Karpas-422 (cell line): ENCODE data around the gene EZH1. TPM values are rescaled to one million over a fixed set of nuclear protein-coding genes. Genes with fewer than 3 reads are reported as not detected.
A peak's percentile ranks its signal among the peaks of the same experiment; 100 is the strongest.

ENCODE experiments used
- DNase-seq: peaks from one replicate; pipeline ENCODE4 v3.0.0-alpha.2; 2015
- H2AFZ ChIP-seq: fragments of 200-600 bp; sonication (generic); 2 replicates; pipeline ENCODE4 v1.6.1; 2014; ENCODE audit warnings: antibody characterized with exemption, low read length, mixed read lengths
- H3K27ac ChIP-seq: fragments of 200-600 bp; sonication (generic); 2 replicates; pipeline ENCODE4 v1.5.1; 2014; ENCODE audit warnings: mild to moderate bottlenecking, low read length, moderate library complexity
- H3K27me3 ChIP-seq: fragments of 200-600 bp; sonication (generic); 2 replicates; pipeline ENCODE4 v1.6.1; 2014; ENCODE audit warnings: low read length, mixed read lengths
- H3K36me3 ChIP-seq: fragments of 200-600 bp; sonication (generic); 2 replicates; pipeline ENCODE4 v1.6.1; 2014; ENCODE audit warnings: low read length, mixed read lengths; ENCODE audit not compliant: insufficient read depth
- H3K4me1 ChIP-seq: fragments of 200-600 bp; sonication (generic); 2 replicates; pipeline ENCODE4 v1.6.1; 2014; ENCODE audit warnings: mild to moderate bottlenecking, low read length, mixed read lengths
- H3K4me2 ChIP-seq: fragments of 200-600 bp; sonication (generic); 2 replicates; pipeline ENCODE4 v1.6.1; 2014; ENCODE audit warnings: low read length, low read depth, mild to moderate bottlenecking; ENCODE audit not compliant: poor library complexity, severe bottlenecking
- H3K4me3 ChIP-seq: fragments of 200-600 bp; sonication (generic); 2 replicates; pipeline ENCODE4 v1.5.1; 2014; ENCODE audit warnings: mild to moderate bottlenecking, antibody characterized with exemption, low read length, mixed read lengths
- H3K79me2 ChIP-seq: fragments of 200-600 bp; sonication (generic); 2 replicates; pipeline ENCODE4 v1.6.1; 2014; ENCODE audit warnings: mild to moderate bottlenecking, low read length, mixed read lengths
- H3K9ac ChIP-seq: fragments of 200-600 bp; sonication (generic); 2 replicates; pipeline ENCODE4 v1.6.0; 2014; ENCODE audit warnings: low read length
- H3K9me2 ChIP-seq: fragments of 200-600 bp; sonication (generic), shearing (Covaris generic); replicated peaks from 2 replicates; pipeline ENCODE4 v1.6.0; 2014; ENCODE audit warnings: mild to moderate bottlenecking, low read length, moderate library complexity; ENCODE audit not compliant: insufficient read depth
- H3K9me3 ChIP-seq: fragments of 300-700, 200-600 bp; sonication (generic); 2 replicates; pipeline ENCODE4 v1.6.1; 2014; ENCODE audit warnings: low read length, mixed read lengths
- H4K20me1 ChIP-seq: fragments of 200-600 bp; sonication (generic); 2 replicates; pipeline ENCODE4 v1.6.1; 2014; ENCODE audit warnings: mild to moderate bottlenecking, antibody characterized with exemption, low read length, low read depth; ENCODE audit not compliant: insufficient read depth
- total RNA-seq: library from RNA; depleted of rRNA; stranded (reverse); fragments of >200 nt; shearing (Covaris generic); gene quantifications from 2 replicates; pipeline ENCODE4 v1.2.3, GENCODE V29; 2014; ENCODE audit warnings: low replicate concordance

EZH1 gene
- total RNA-seq, 1 experiment from 2014 or later: 38.0 TPM

GRCh38 chr17:42678951-42679491 lies 65.8 kb downstream of the EZH1 start:
- peak overlapping the region; percentile 81 for H3K27ac ChIP-seq
- H3K79me2 ChIP-seq: no peaks in the 10 kb centered on the region
- H3K4me1 ChIP-seq: peaks cover 54% of the 10 kb centered on the region
- no peaks in the 10 kb centered on the region for H3K36me3 ChIP-seq
- H2AFZ ChIP-seq: peak overlapping the region; percentile 72; the same call in 1 of the 2 replicates
- peak overlapping the region; percentile 81 for H3K4me3 ChIP-seq
- peak; percentile 74 for DNase-seq
- peak overlapping the region; percentile 100 for H3K4me2 ChIP-seq
- no peaks in the 10 kb centered on the region for H3K9me2 ChIP-seq
- no peaks in the 10 kb centered on the region for H3K27me3 ChIP-seq
- no peaks in the 10 kb centered on the region for H3K9me3 ChIP-seq
- H3K9ac ChIP-seq: peak overlapping the region; percentile 83
- H4K20me1 ChIP-seq: peaks cover 4% of the 10 kb centered on the region; the same call in 1 of the 2 replicates

GRCh38 chr17:42677921-42678781 lies 66.7 kb downstream of the EZH1 start:
- Histone ChIP-seq H3K9me2 (no peaks in the 10 kb centered on the region), H3K4me1 (peaks cover 56% of the 10 kb centered on the region), H3K9me3 (no peaks in the 10 kb centered on the region), H3K36me3 (no peaks in the 10 kb centered on the region), H3K27ac (peak overlapping the region; percentile 81), H2AFZ (no peak overlapping the region; the same call in 1 of the 2 replicates), H3K4me3 (peak overlapping the region; percentile 81), H3K9ac (peak overlapping the region; percentile 83), H3K79me2 (no peaks in the 10 kb centered on the region), H3K27me3 (no peaks in the 10 kb centered on the region), H3K4me2 (peak overlapping the region; percentile 100), H4K20me1 (peaks cover 4% of the 10 kb centered on the region; the same call in 1 of the 2 replicates)
- peak; percentile 94 for DNase-seq

- no peaks in the 10 kb centered on the region for H3K79me2 ChIP-seq
- no peaks in the 10 kb centered on the region for H3K9me3 ChIP-seq
- H2AFZ ChIP-seq: peak overlapping the region; percentile 8; the same call in 1 of the 2 replicates
- no peaks in the 10 kb centered on the region for H3K9me2 ChIP-seq
- peak overlapping the region; percentile 86; the same call in 1 of the 2 replicates for H3K4me3 ChIP-seq
- peak overlapping the region; percentile 100 for H3K4me2 ChIP-seq
- peak; percentile 100 for DNase-seq
- no peak overlapping the region for H3K27ac ChIP-seq
- H3K4me1 ChIP-seq: peaks cover 56% of the 10 kb centered on the region
- H4K20me1 ChIP-seq: peaks cover 4% of the 10 kb centered on the region; the same call in 1 of the 2 replicates
- H3K27me3 ChIP-seq: no peaks in the 10 kb centered on the region
- no peaks in the 10 kb centered on the region for H3K36me3 ChIP-seq
- peak overlapping the region; percentile 82 for H3K9ac ChIP-seq
These were observed 67.6 kb downstream of the EZH1 start for GRCh38 chr17:42677012-42677857.

- Histone ChIP-seq H3K36me3 (no peaks in the 10 kb centered on the region), H3K4me2 (peak within 1 kb of the TSS; percentile 100), H3K9ac (peak within 1 kb of the TSS; percentile 82), H3K27me3 (no peaks in the 10 kb centered on the region), H2AFZ (peak within 1 kb of the TSS; percentile 76; the same call in 1 of the 2 replicates), H4K20me1 (peaks cover 4% of the 10 kb centered on the region; the same call in 1 of the 2 replicates), H3K79me2 (no peaks in the 10 kb centered on the region), H3K27ac (no peak within 1 kb of the TSS), H3K4me3 (peak within 1 kb of the TSS; percentile 86), H3K4me1 (peaks cover 56% of the 10 kb centered on the region), H3K9me2 (no peaks in the 10 kb centered on the region), H3K9me3 (no peaks in the 10 kb centered on the region)
- DNase-seq: peak; percentile 60
These were observed 68.3 kb downstream of the EZH1 start, which contains the start of gene PLEKHH3 for GRCh38 chr17:42676424-42677011. Gene PLEKHH3, minus strand, starts transcription at chr17:42676994. Its CDS starts 431 bp downstream, at chr17:42676563.

GRCh38 chr17:42675965-42676423 lies 68.8 kb downstream of the EZH1 start:
- H3K27ac ChIP-seq: no peak overlapping the region
- H3K4me1 ChIP-seq: peaks cover 56% of the 10 kb centered on the region
- H3K36me3 ChIP-seq: no peaks in the 10 kb centered on the region
- no peaks in the 10 kb centered on the region for H3K79me2 ChIP-seq
- no peaks in the 10 kb centered on the region for H3K9me3 ChIP-seq
- peak overlapping the region; percentile 96 for H3K4me2 ChIP-seq
- no peaks in the 10 kb centered on the region for H3K9me2 ChIP-seq
- H3K27me3 ChIP-seq: no peaks in the 10 kb centered on the region
- 0 out of 2 replicates have a peak overlapping the region, but pooled peaks have one; percentile 76 for H2AFZ ChIP-seq
- peaks cover 5% of the 10 kb centered on the region; the same call in 1 of the 2 replicates for H4K20me1 ChIP-seq
- peak overlapping the region; percentile 82 for H3K9ac ChIP-seq
- peak overlapping the region; percentile 86 for H3K4me3 ChIP-seq
- DNase-seq: no peak

- no peaks in the 10 kb centered on the region for H3K9me2 ChIP-seq
- peak overlapping the region; percentile 82 for H3K9ac ChIP-seq
- H3K79me2 ChIP-seq: no peaks in the 10 kb centered on the region
- H3K36me3 ChIP-seq: no peaks in the 10 kb centered on the region
- H3K4me1 ChIP-seq: peaks cover 54% of the 10 kb centered on the region
- no peak for DNase-seq
- peak overlapping the region; percentile 96 for H3K4me2 ChIP-seq
- H3K9me3 ChIP-seq: no peaks in the 10 kb centered on the region
- no peaks in the 10 kb centered on the region for H3K27me3 ChIP-seq
- H3K27ac ChIP-seq: no peak overlapping the region
- H2AFZ ChIP-seq: no peak overlapping the region
- peak overlapping the region; percentile 86; the same call in 1 of the 2 replicates for H3K4me3 ChIP-seq
- peaks cover 8% of the 10 kb centered on the region; the same call in 1 of the 2 replicates for H4K20me1 ChIP-seq
These were observed 69.4 kb downstream of the EZH1 start for GRCh38 chr17:42675348-42675964.

- Histone ChIP-seq H3K27me3 (no peaks in the 10 kb centered on the region), H3K9ac (no peak overlapping the region)
These were observed 70.0 kb downstream of the EZH1 start for GRCh38 chr17:42674755-42675347.

More at GRCh38 chr17:42674755-42675347, 70.0 kb downstream of the EZH1 start:
- Histone ChIP-seq H3K4me1 (peaks cover 49% of the 10 kb centered on the region), H2AFZ (no peak overlapping the region), H3K9me2 (no peaks in the 10 kb centered on the region), H3K4me3 (no peak overlapping the region), H4K20me1 (peaks cover 8% of the 10 kb centered on the region; the same call in 1 of the 2 replicates), H3K9me3 (no peaks in the 10 kb centered on the region), H3K79me2 (no peaks in the 10 kb centered on the region), H3K36me3 (no peaks in the 10 kb centered on the region), H3K27ac (no peak overlapping the region), H3K4me2 (peak overlapping the region; percentile 60)
- no peak for DNase-seq
